ENCODE data around the gene JAZF1. TPM values are rescaled to one million over a fixed set of nuclear protein-coding genes. Genes with fewer than 3 reads are reported as not detected.

The JAZF1 gene
- total and polyA plus RNA-seq, 8 donors: 0.58 to 16.7 (median 7.2) TPM

GRCh38 chr7:27799212-27799611 lies 381.4 kb downstream of the JAZF1 start:
- Histone ChIP-seq H3K4me3 (no peak overlapping the region), H3K27ac (no peak overlapping the region), H3K9me3 (no peaks in the 10 kb centered on the region), H3K36me3 (peaks cover 8 to 77% (median 57%) of the 10 kb centered on the region in 4 donors), H3K4me1 (no peaks in the 10 kb centered on the region), H3K27me3 (no peaks in the 10 kb centered on the region)
- 96 to 100% (median 97%) methylated on average over 2 of the region's 2 CpGs for WGBS, 5 donors
- TF ChIP-seq POLR2AphosphoS5 (IDR thresholded peaks at IDR 0.05): no peak
- no peak for TF ChIP-seq EP300 (IDR thresholded peaks at IDR 0.05)
- no peak for TF ChIP-seq CTCF (IDR thresholded peaks at IDR 0.05)
- DNase-seq: no peak
- intact Hi-C loops (cut with DNase I; ENCODE audit: low total_unique reads): no loop called here

GRCh38 chr7:27795977-27796376 lies 384.6 kb downstream of the JAZF1 start:
- Histone ChIP-seq H3K36me3 (peaks cover 8 to 82% (median 70%) of the 10 kb centered on the region in 4 donors), H3K27me3 (no peaks in the 10 kb centered on the region), H3K4me1 (no peaks in the 10 kb centered on the region), H3K27ac (no peak overlapping the region), H3K9me3 (no peaks in the 10 kb centered on the region), H3K4me3 (no peak overlapping the region)
- intact Hi-C loops (cut with DNase I; ENCODE audit: low total_unique reads): no loop called here
- WGBS, 5 donors: 91 to 98% (median 97%) methylated on average over 1 of the region's 1 CpG
- DNase-seq: no peak
- TF ChIP-seq CTCF (IDR thresholded peaks at IDR 0.05) (no peak), POLR2A (IDR thresholded peaks at IDR 0.05) (no peak), EP300 (IDR thresholded peaks at IDR 0.05) (no peak), POLR2AphosphoS5 (IDR thresholded peaks at IDR 0.05) (no peak)

GRCh38 chr7:27793780-27794179 lies 386.8 kb downstream of the JAZF1 start:
- H3K27me3 ChIP-seq: no peaks in the 10 kb centered on the region
- no peaks in the 10 kb centered on the region for H3K4me1 ChIP-seq
- WGBS, 5 donors: 69 to 76% (median 75%) methylated on average over 1 of the region's 1 CpG
- DNase-seq: no peak
- H3K27ac ChIP-seq: no peak overlapping the region
- H3K36me3 ChIP-seq: peaks cover 14 to 83% (median 74%) of the 10 kb centered on the region in 4 donors
- H3K9me3 ChIP-seq: no peaks in the 10 kb centered on the region
- no peak overlapping the region for H3K4me3 ChIP-seq
- TF ChIP-seq POLR2A (IDR thresholded peaks at IDR 0.05): no peak
- TF ChIP-seq POLR2AphosphoS5 (IDR thresholded peaks at IDR 0.05): no peak
- TF ChIP-seq CTCF (IDR thresholded peaks at IDR 0.05): no peak
- no peak for TF ChIP-seq EP300 (IDR thresholded peaks at IDR 0.05)
- intact Hi-C loops (cut with DNase I; ENCODE audit: low total_unique reads): no loop called here

GRCh38 chr7:27788437-27788836 lies 392.2 kb downstream of the JAZF1 start:
- no peak overlapping the region for H3K4me3 ChIP-seq
- H3K36me3 ChIP-seq: peaks cover 17 to 71% (median 64%) of the 10 kb centered on the region in 4 donors
- no peaks in the 10 kb centered on the region for H3K9me3 ChIP-seq
- H3K4me1 ChIP-seq: peaks cover 0 to 16% (median 11%) of the 10 kb centered on the region in 4 donors
- intact Hi-C loops (cut with DNase I; ENCODE audit: low total_unique reads): no loop called here
- H3K27ac ChIP-seq: no peak overlapping the region
- H3K27me3 ChIP-seq: no peaks in the 10 kb centered on the region
- DNase-seq: no peak
- TF ChIP-seq POLR2AphosphoS5 (IDR thresholded peaks at IDR 0.05) (no peak), CTCF (IDR thresholded peaks at IDR 0.05) (no peak), EP300 (IDR thresholded peaks at IDR 0.05) (no peak), POLR2A (IDR thresholded peaks at IDR 0.05) (no peak)
